ENCODE measurements around the gene TGM5.
"Not testable (repeated sequence)": the region's sequence is repeated elsewhere in the genome, so short reads cannot be mapped to it uniquely, and the experiment has no call there.

TGM5 gene

GRCh38 chr15:43212951-43213350 lies 53.8 kb downstream of the TGM5 start:
- no peak for DNase-seq

- DNase-seq = no peak
Measured at GRCh38 chr15:43212299-43212698, 54.4 kb downstream of the TGM5 start.

- no peak for DNase-seq
Measured at GRCh38 chr15:43211224-43211735, 55.4 kb downstream of the TGM5 start.

GRCh38 chr15:43210807-43211206 lies 55.9 kb downstream of the TGM5 start:
- no peak for DNase-seq

GRCh38 chr15:43210172-43210745 lies 56.5 kb downstream of the TGM5 start:
- DNase-seq = no peak

GRCh38 chr15:43209059-43209824 lies 57.5 kb downstream of the TGM5 start:
- no peak for DNase-seq

GRCh38 chr15:43208052-43209002 lies 58.4 kb downstream of the TGM5 start:
- no peak for DNase-seq

GRCh38 chr15:43207024-43207423 lies 59.7 kb downstream of the TGM5 start:
- DNase-seq = no peak

- no peak for DNase-seq
Measured at GRCh38 chr15:43206054-43206453, 60.7 kb downstream of the TGM5 start.

- no peak for DNase-seq
Measured at GRCh38 chr15:43204016-43204901, 62.5 kb downstream of the TGM5 start.

GRCh38 chr15:43199945-43200488 lies 66.7 kb downstream of the TGM5 start:
- DNase-seq = no peak

GRCh38 chr15:43198992-43199391 lies 67.7 kb downstream of the TGM5 start:
- DNase-seq = no peak

GRCh38 chr15:43198556-43198955 lies 68.2 kb downstream of the TGM5 start:
- DNase-seq = not testable (repeated sequence)

GRCh38 chr15:43197773-43198172 lies 69.0 kb downstream of the TGM5 start:
- DNase-seq = not testable (repeated sequence)

- no peak for DNase-seq
Measured at GRCh38 chr15:43196760-43197548, 69.8 kb downstream of the TGM5 start.

GRCh38 chr15:43194795-43195194 lies 71.9 kb downstream of the TGM5 start:
- DNase-seq = no peak

- no peak for DNase-seq
Measured at GRCh38 chr15:43193710-43194109, 73.0 kb downstream of the TGM5 start.

GRCh38 chr15:43190178-43190577 lies 76.5 kb downstream of the TGM5 start:
- no peak for DNase-seq

- no peak for DNase-seq
Measured at GRCh38 chr15:43189296-43189695, 77.4 kb downstream of the TGM5 start.

GRCh38 chr15:43187544-43188155 lies 79.1 kb downstream of the TGM5 start:
- DNase-seq = no peak

- DNase-seq = no peak
Measured at GRCh38 chr15:43186003-43186353, 80.8 kb downstream of the TGM5 start.

Measured in DMS153 (cell line).